Loucy (cell line): ENCODE measurements around the gene DDI1.

Experiments used
- H2AFZ ChIP-seq: fragments of 200-600 bp; sonication (generic); 2 replicates; pipeline ENCODE4 v1.6.0; 2016; ENCODE audit warnings: antibody characterized with exemption, mild to moderate bottlenecking, low read length, moderate library complexity
- H3F3A ChIP-seq: fragments of 200-600 bp; 2 replicates; pipeline ENCODE4 v1.6.0; 2016; ENCODE audit warnings: antibody characterized with exemption, low read depth, mild to moderate bottlenecking
- H3K27me3 ChIP-seq: fragments of 200-600 bp; sonication (generic); 2 replicates; pipeline ENCODE4 v1.6.1; 2014; ENCODE audit warnings: low read length, mild to moderate bottlenecking; ENCODE audit not compliant: insufficient read depth, poor library complexity, severe bottlenecking
- H3K36me3 ChIP-seq: fragments of 200-600 bp; sonication (generic); 2 replicates; pipeline ENCODE4 v1.6.1; 2016; ENCODE audit warnings: low read length; ENCODE audit not compliant: insufficient read depth
- H3K4me1 ChIP-seq: fragments of 200-600 bp; sonication (generic); 2 replicates; pipeline ENCODE4 v1.5.1; 2014; ENCODE audit warnings: low read length, mild to moderate bottlenecking; ENCODE audit not compliant: insufficient read depth, poor library complexity, severe bottlenecking
- H3K4me2 ChIP-seq: fragments of 200-600 bp; sonication (generic); 2 replicates; pipeline ENCODE4 v1.6.0; 2014; ENCODE audit warnings: antibody characterized with exemption, low read length, low read depth, mild to moderate bottlenecking; ENCODE audit not compliant: poor library complexity, severe bottlenecking
- H3K4me3 ChIP-seq: fragments of 200-600 bp; sonication (generic); 2 replicates; pipeline ENCODE4 v1.5.1; 2014; ENCODE audit warnings: low read length, mild to moderate bottlenecking, mixed read lengths; ENCODE audit not compliant: poor library complexity, severe bottlenecking
- H3K79me2 ChIP-seq: fragments of 200-600 bp; sonication (generic); 2 replicates; pipeline ENCODE4 v1.6.1; 2014; ENCODE audit warnings: low read length; ENCODE audit not compliant: insufficient read depth
- H3K9ac ChIP-seq: fragments of 200-600 bp; sonication (generic); 2 replicates; pipeline ENCODE4 v1.6.0; 2014; ENCODE audit warnings: mild to moderate bottlenecking, low read depth, low read length, moderate library complexity; ENCODE audit not compliant: poor library complexity, severe bottlenecking
- H3K9me2 ChIP-seq: fragments of 200-600 bp; sonication (generic); replicated peaks from 2 replicates; pipeline ENCODE4 v1.6.1; 2016; ENCODE audit warnings: low read depth, low read length, mixed read lengths
- H3K9me3 ChIP-seq: fragments of 200-600 bp; sonication (generic); 2 replicates; pipeline ENCODE4 v1.6.1; 2014; ENCODE audit warnings: mild to moderate bottlenecking, antibody characterized with exemption, low read length, low read depth; ENCODE audit not compliant: insufficient read depth
- H4K20me1 ChIP-seq: fragments of 200-600 bp; sonication (generic); 2 replicates; pipeline ENCODE4 v1.6.0; 2014; ENCODE audit warnings: antibody characterized with exemption, low read length, mild to moderate bottlenecking; ENCODE audit not compliant: insufficient read depth, poor library complexity, severe bottlenecking
- CTCF ChIP-seq: fragments of 200-600 bp; sonication (generic); conservative IDR thresholded peaks from 2 replicates; pipeline ENCODE4 v1.5.1; 2014; ENCODE audit warnings: mild to moderate bottlenecking, antibody characterized with exemption, low read length
- EZH2phosphoT487 ChIP-seq: fragments of 200-600 bp; IDR thresholded peaks from 2 replicates; pipeline ENCODE4 v1.6.1; 2018; ENCODE audit warnings: antibody characterized with exemption, mild to moderate bottlenecking, moderate library complexity, borderline replicate concordance

The DDI1 gene

GRCh38 chr11:104061853-104062521 lies 25.5 kb downstream of the DDI1 start:
- H3K27me3 ChIP-seq, result no peaks in the 10 kb centered on the region
- TF ChIP-seq EZH2phosphoT487, result no peak
- no peak for TF ChIP-seq CTCF
- H3K9ac ChIP-seq, result no peak overlapping the region
- no peaks in the 10 kb centered on the region for H3K79me2 ChIP-seq
- H3K36me3 ChIP-seq, result no peaks in the 10 kb centered on the region
- H2AFZ ChIP-seq, result no peak overlapping the region
- no peaks in the 10 kb centered on the region for H4K20me1 ChIP-seq
- no peaks in the 10 kb centered on the region for H3K9me2 ChIP-seq
- H3K9me3 ChIP-seq, result no peaks in the 10 kb centered on the region
- H3F3A ChIP-seq, result no peaks in the 10 kb centered on the region
- no peak overlapping the region for H3K4me3 ChIP-seq
- H3K4me2 ChIP-seq, result no peak overlapping the region
- H3K4me1 ChIP-seq, result peaks cover 14% of the 10 kb centered on the region

- Histone ChIP-seq H3K9me3 (no peaks in the 10 kb centered on the region), H3K79me2 (no peaks in the 10 kb centered on the region), H3K4me1 (peaks cover 14% of the 10 kb centered on the region), H3F3A (no peaks in the 10 kb centered on the region), H3K9me2 (no peaks in the 10 kb centered on the region), H3K36me3 (no peaks in the 10 kb centered on the region), H3K27me3 (no peaks in the 10 kb centered on the region), H3K4me3 (no peak overlapping the region), H4K20me1 (no peaks in the 10 kb centered on the region), H3K9ac (no peak overlapping the region), H3K4me2 (no peak overlapping the region), H2AFZ (no peak overlapping the region)
- TF ChIP-seq CTCF (no peak), EZH2phosphoT487 (no peak)
These were observed 27.7 kb downstream of the DDI1 start for GRCh38 chr11:104064034-104064630.

GRCh38 chr11:104067534-104067933 lies 31.1 kb downstream of the DDI1 start:
- H3F3A ChIP-seq, result no peaks in the 10 kb centered on the region
- TF ChIP-seq EZH2phosphoT487, result no peak
- no peak for TF ChIP-seq CTCF
- no peaks in the 10 kb centered on the region for H3K4me1 ChIP-seq
- no peaks in the 10 kb centered on the region for H3K36me3 ChIP-seq
- no peaks in the 10 kb centered on the region for H3K9me2 ChIP-seq
- no peak overlapping the region for H3K9ac ChIP-seq
- H3K79me2 ChIP-seq, result no peaks in the 10 kb centered on the region
- no peak overlapping the region for H3K4me3 ChIP-seq
- no peak overlapping the region for H3K4me2 ChIP-seq
- no peaks in the 10 kb centered on the region for H3K9me3 ChIP-seq
- H2AFZ ChIP-seq, result no peak overlapping the region
- no peaks in the 10 kb centered on the region for H3K27me3 ChIP-seq
- no peaks in the 10 kb centered on the region for H4K20me1 ChIP-seq
